ENCODE results near the gene LRRC57. TPM values are rescaled to one million over a fixed set of nuclear protein-coding genes. Genes with fewer than 3 reads are reported as not detected.
A peak's percentile ranks its signal among the peaks of the same experiment; 100 is the strongest.

LRRC57 gene
- total RNA-seq, 1 donor from 2014 or later = 15.0 TPM

GRCh38 chr15:42502477-42502876 lies 46.1 kb downstream of the LRRC57 start:
- no peaks in the 10 kb centered on the region for H3K27me3 ChIP-seq (ENCODE audit: low read depth)

DNA sequence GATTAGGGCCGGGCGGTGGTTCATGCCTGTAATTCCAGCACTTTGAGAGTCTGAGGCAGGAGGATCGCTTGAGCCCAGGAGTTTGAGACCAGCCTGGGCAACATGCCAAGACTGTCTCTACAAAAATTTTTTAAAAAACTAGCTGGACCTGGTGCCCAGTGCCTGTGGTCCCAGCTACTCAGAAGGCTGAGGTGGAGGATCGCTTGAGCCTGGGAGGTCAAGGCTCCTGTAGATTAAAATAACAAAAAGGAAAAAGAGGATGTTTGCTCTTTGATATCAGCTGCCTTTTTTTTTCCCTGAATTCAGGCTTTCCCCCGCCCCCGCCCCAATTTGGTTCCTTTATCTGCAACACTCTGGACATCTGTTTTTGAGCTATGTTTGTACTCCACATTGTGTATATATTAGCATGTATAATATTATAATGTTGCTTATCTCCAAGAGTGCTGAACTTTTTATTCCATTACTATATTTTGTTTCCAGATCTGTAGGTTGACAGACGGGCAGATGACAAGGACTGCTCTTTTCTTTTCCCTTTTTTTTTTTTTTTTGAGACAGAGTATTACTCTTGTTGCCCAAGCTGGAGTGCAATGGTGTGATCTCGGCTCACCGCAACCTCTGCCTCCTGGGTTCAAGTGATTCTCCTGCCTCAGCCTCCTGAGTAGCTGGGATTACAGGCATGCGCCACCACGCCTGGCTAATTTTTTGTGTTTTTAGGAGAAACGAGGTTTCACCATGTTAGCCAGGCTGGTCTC lies 48.6 kb downstream of the LRRC57 start:
- H3K27me3 ChIP-seq (ENCODE audit: low read depth) = no peaks in the 10 kb centered on the region
- DNase-seq = no peak
- no peaks in the 10 kb centered on the region for H3K36me3 ChIP-seq
- no peak for TF ChIP-seq CTCF (IDR thresholded peaks at IDR 0.05; ENCODE audit: borderline replicate concordance)
- intact Hi-C loops (cut with micrococcal nuclease) = no loop called here
- H3K9me3 ChIP-seq (replicated peaks) = no peaks in the 10 kb centered on the region
- peak overlapping the region; percentile 62 for H3K27ac ChIP-seq (replicated peaks)
- H3K4me1 ChIP-seq = peaks cover 76% of the 10 kb centered on the region
- H3K4me3 ChIP-seq = no peak overlapping the region

More at GRCh38 chr15:42502477-42502876, 46.1 kb downstream of the LRRC57 start:
- Histone ChIP-seq H3K4me1 (peaks cover 68% of the 10 kb centered on the region), H3K4me3 (no peak overlapping the region), H3K27ac (replicated peaks) (no peak overlapping the region), H3K36me3 (no peaks in the 10 kb centered on the region), H3K9me3 (replicated peaks) (no peaks in the 10 kb centered on the region)
- intact Hi-C loops (cut with micrococcal nuclease) = no loop called here
- DNase-seq = no peak
- TF ChIP-seq CTCF (IDR thresholded peaks at IDR 0.05; ENCODE audit: borderline replicate concordance) = no peak

DNA sequence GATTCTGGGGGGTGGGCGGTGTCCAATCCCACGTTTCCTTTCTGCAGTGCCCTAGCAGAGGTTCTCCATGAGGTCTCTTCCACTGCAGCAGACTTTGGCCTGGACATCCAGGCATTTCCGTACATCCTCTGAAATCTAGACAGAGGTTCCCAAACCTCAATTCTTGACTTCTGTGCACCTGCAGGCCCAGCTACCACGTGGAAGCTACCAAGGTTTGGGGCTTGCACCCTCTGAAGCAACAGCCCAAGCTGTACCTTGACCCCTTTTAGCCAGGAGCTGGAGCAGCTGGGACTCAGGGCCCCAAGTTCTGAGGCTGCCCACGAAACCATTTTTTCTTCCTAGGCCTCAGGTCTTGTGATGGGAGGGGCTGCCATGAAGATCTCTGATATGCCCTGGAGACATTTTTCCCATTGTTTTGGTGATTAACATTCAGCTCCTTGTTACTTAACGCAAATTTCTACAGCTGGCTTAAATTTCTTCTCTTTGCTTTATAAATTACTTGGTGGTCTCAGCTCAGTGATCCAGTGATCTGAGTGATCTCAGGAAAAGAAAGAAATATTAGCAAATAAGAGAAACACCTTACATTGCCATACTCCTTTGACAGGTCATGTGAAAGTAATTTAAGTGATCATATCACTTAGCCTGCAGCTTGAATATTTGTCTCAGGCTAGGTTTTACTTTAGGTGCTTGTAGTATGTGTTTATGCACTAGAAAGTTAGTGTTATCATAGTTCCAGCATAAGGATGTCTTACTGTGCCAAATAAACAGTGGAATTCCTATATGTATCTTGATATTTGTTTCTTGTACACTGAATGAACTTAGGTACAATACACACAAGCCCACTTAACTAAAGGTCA lies 50.2 kb downstream of the LRRC57 start:
- intact Hi-C loops (cut with micrococcal nuclease) = no loop called here
- Histone ChIP-seq H3K27me3 (ENCODE audit: low read depth) (no peaks in the 10 kb centered on the region), H3K4me1 (peaks cover 88% of the 10 kb centered on the region), H3K4me3 (no peak overlapping the region), H3K27ac (replicated peaks) (peak overlapping the region; percentile 62), H3K36me3 (no peaks in the 10 kb centered on the region), H3K9me3 (replicated peaks) (no peaks in the 10 kb centered on the region)
- DNase-seq = no peak
- TF ChIP-seq CTCF (IDR thresholded peaks at IDR 0.05; ENCODE audit: borderline replicate concordance) = no peak

DNA sequence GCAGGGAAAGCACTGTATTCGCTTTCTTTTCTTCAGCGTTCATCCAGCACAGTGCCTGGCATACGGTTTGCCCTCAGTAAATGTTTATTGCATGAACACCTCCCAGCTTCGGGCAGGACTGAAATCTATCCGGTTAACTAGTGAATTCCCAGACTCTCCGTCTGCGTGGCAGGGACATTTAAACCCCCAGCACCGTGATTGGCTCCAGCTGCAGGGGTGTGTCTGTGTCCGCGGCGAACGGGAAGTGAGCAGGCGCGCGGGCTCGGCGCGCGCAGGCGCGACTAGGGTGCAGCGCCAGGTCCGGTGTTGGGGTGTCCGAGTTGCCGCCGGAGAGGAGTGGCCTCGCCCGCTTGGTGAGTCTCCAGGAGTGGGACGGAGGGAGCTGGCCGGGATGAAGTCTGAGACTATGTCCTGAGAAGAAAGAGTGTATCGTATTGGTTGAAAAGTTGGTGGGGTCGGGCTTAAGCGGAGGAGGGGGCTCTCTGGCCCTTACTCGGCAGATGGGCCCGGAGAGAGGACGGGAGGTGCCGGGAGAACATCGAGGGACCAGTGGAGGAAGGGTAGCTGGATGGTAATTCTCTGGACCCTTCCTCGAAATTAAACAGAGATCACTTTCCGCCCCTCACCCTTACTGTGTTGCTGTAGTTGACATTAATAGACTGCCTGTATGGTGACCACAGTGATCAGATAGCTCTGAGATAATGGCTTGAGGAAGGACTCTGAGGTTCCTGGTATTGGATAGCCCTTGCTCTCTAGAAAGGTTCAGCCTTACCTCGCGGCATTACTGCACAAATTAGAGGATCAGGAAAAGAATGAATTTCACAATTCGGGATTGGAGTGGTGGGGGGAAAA lies 53.0 kb downstream of the LRRC57 start, which contains the start of gene SNAP23:
Gene SNAP23, plus strand, starts transcription at position 274 of the 852 bp plus-strand sequence. CDS start 16,213 bp downstream, outside the sequence.
- peak; percentile 93 for DNase-seq
- peak within 1 kb of the TSS; percentile 78 for H3K4me3 ChIP-seq
- TF ChIP-seq CTCF (IDR thresholded peaks at IDR 0.05; ENCODE audit: borderline replicate concordance) = no peak
- H3K9me3 ChIP-seq (replicated peaks) = no peaks in the 10 kb centered on the region
- peaks cover 76% of the 10 kb centered on the region for H3K4me1 ChIP-seq
- intact Hi-C loops (cut with micrococcal nuclease) = no loop called here
- no peaks in the 10 kb centered on the region for H3K36me3 ChIP-seq
- H3K27ac ChIP-seq (replicated peaks) = peak within 1 kb of the TSS; percentile 91
- H3K27me3 ChIP-seq (ENCODE audit: low read depth) = no peaks in the 10 kb centered on the region

DNA sequence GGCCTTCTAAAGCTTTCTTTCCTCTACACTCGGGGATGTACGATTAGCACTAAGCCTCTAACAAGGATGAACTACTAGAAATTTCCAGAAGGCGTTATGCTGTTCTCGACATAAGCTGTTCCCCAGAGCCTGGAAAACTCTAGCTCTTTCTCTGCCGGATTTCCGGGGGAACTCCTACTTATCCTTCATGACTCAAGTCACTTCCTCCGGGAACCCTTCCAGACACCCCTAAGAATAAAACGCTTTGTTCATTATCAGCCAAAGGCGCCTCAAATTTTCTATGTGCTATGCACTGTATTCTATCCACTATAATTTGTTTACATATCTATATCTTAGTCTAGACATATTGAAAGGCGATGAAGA lies 53.6 kb downstream of the LRRC57 start:
- Histone ChIP-seq H3K9me3 (replicated peaks) (no peaks in the 10 kb centered on the region), H3K27me3 (ENCODE audit: low read depth) (no peaks in the 10 kb centered on the region), H3K36me3 (no peaks in the 10 kb centered on the region), H3K27ac (replicated peaks) (peak overlapping the region; percentile 91), H3K4me3 (peak overlapping the region; percentile 78), H3K4me1 (peaks cover 77% of the 10 kb centered on the region)
- no peak for TF ChIP-seq CTCF (IDR thresholded peaks at IDR 0.05; ENCODE audit: borderline replicate concordance)
- intact Hi-C loops (cut with micrococcal nuclease) = no loop called here
- DNase-seq = no peak
